Ishikawa (cell line): ENCODE results near the gene SMAD9.

Source experiments
- CREB1 ChIP-seq: IDR thresholded peaks from 2 replicates; pipeline ENCODE4 v1.6.1; 2012; ENCODE audit warnings: low read depth
- EGR1 ChIP-seq: IDR thresholded peaks from 2 replicates; pipeline ENCODE4 v1.6.1; 2012
- EP300 ChIP-seq: IDR thresholded peaks from 2 replicates; pipeline ENCODE4 v1.6.1; 2012; ENCODE audit warnings: borderline replicate concordance
- MAX ChIP-seq: IDR thresholded peaks from 2 replicates; pipeline ENCODE4 v1.6.1; 2012
- NFIC ChIP-seq: IDR thresholded peaks from 2 replicates; pipeline ENCODE4 v1.6.1; 2012
- RAD21 ChIP-seq: IDR thresholded peaks from 2 replicates; pipeline ENCODE4 v1.6.1; 2012; ENCODE audit warnings: low read depth
- TAF1 ChIP-seq: IDR thresholded peaks from 2 replicates; pipeline ENCODE4 v1.6.1; 2012; ENCODE audit warnings: low read depth, mild to moderate bottlenecking
- USF1 ChIP-seq: IDR thresholded peaks from 2 replicates; pipeline ENCODE4 v1.6.1; 2012
- YY1 ChIP-seq: IDR thresholded peaks from 2 replicates; pipeline ENCODE4 v1.6.1; 2012; ENCODE audit warnings: low read depth
- TF ChIP-seq, protein P1 (sequence below): IDR thresholded peaks from 2 replicates; pipeline ENCODE4 v1.6.1; 2012; ENCODE audit warnings: low read depth, mild to moderate bottlenecking

DNA sequence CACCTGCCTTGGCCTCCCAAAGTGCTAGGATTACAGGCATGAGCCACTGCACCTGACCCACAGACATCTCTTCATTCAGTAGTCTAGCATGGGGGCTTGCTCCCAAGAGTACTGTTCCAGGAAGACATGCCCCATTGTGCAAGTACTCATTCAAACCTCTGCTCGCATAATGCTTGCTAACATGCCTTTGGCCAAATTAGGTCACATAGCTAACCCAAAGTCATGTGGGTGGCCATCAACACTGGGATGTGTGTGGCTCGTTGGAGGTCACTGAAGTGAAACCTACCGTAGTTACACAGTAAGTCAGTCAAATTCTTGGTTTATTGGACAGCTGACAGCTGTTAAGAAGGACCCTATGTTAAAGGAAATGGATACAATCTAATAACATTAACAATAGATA is 80.8 kb downstream of the SMAD9 start:
- TF ChIP-seq USF1 = no peak
- TF ChIP-seq, protein P1, sequence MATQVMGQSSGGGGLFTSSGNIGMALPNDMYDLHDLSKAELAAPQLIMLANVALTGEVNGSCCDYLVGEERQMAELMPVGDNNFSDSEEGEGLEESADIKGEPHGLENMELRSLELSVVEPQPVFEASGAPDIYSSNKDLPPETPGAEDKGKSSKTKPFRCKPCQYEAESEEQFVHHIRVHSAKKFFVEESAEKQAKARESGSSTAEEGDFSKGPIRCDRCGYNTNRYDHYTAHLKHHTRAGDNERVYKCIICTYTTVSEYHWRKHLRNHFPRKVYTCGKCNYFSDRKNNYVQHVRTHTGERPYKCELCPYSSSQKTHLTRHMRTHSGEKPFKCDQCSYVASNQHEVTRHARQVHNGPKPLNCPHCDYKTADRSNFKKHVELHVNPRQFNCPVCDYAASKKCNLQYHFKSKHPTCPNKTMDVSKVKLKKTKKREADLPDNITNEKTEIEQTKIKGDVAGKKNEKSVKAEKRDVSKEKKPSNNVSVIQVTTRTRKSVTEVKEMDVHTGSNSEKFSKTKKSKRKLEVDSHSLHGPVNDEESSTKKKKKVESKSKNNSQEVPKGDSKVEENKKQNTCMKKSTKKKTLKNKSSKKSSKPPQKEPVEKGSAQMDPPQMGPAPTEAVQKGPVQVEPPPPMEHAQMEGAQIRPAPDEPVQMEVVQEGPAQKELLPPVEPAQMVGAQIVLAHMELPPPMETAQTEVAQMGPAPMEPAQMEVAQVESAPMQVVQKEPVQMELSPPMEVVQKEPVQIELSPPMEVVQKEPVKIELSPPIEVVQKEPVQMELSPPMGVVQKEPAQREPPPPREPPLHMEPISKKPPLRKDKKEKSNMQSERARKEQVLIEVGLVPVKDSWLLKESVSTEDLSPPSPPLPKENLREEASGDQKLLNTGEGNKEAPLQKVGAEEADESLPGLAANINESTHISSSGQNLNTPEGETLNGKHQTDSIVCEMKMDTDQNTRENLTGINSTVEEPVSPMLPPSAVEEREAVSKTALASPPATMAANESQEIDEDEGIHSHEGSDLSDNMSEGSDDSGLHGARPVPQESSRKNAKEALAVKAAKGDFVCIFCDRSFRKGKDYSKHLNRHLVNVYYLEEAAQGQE = no peak
- TF ChIP-seq RAD21 = no peak
- TF ChIP-seq MAX = no peak
- no peak for TF ChIP-seq CREB1
- TF ChIP-seq EP300 = no peak
- no peak for TF ChIP-seq NFIC
- TF ChIP-seq TAF1 = no peak
- no peak for TF ChIP-seq YY1
- TF ChIP-seq EGR1 = no peak
